GM21723 (cell line): ENCODE results near the gene MTM1.

Experiments
- ATAC-seq: cut with Tn5 transposase; IDR thresholded peaks from one replicate; pipeline ENCODE4 v1.9.1; 2021; ENCODE audit warnings: mild to moderate bottlenecking, moderate library complexity; ENCODE audit not compliant: unreplicated experiment

Gene MTM1

GRCh38 chrX:150702966-150703694 is 134.7 kb downstream of the MTM1 start:
- ATAC-seq, result no peak

- no peak for ATAC-seq
These were observed 135.2 kb downstream of the MTM1 start for GRCh38 chrX:150703695-150703974.

- ATAC-seq, result no peak
These were observed 135.7 kb downstream of the MTM1 start for GRCh38 chrX:150704030-150704613.

- ATAC-seq, result no peak
These were observed 144.2 kb downstream of the MTM1 start for GRCh38 chrX:150712619-150713018.

- ATAC-seq, result no peak
These were observed 146.8 kb downstream of the MTM1 start for GRCh38 chrX:150715184-150715583.

GRCh38 chrX:150719621-150720020 is 151.2 kb downstream of the MTM1 start:
- no peak for ATAC-seq
